ENCODE results near the gene ANKH.

The ANKH gene

GRCh38 chr5:14852779-14853178, 18.8 kb downstream of the ANKH start:
- peaks cover 17% of the 10 kb centered on the region for H3K4me1 ChIP-seq (ENCODE audit: insufficient read depth, poor library complexity, severe bottlenecking)
- no peaks in the 10 kb centered on the region for H3K9me3 ChIP-seq (ENCODE audit: severe bottlenecking)
- H3K4me3 ChIP-seq (ENCODE audit: severe bottlenecking) = no peak overlapping the region
- H3K27ac ChIP-seq (ENCODE audit: poor library complexity, severe bottlenecking) = no peak overlapping the region
- TF ChIP-seq, protein P1, sequence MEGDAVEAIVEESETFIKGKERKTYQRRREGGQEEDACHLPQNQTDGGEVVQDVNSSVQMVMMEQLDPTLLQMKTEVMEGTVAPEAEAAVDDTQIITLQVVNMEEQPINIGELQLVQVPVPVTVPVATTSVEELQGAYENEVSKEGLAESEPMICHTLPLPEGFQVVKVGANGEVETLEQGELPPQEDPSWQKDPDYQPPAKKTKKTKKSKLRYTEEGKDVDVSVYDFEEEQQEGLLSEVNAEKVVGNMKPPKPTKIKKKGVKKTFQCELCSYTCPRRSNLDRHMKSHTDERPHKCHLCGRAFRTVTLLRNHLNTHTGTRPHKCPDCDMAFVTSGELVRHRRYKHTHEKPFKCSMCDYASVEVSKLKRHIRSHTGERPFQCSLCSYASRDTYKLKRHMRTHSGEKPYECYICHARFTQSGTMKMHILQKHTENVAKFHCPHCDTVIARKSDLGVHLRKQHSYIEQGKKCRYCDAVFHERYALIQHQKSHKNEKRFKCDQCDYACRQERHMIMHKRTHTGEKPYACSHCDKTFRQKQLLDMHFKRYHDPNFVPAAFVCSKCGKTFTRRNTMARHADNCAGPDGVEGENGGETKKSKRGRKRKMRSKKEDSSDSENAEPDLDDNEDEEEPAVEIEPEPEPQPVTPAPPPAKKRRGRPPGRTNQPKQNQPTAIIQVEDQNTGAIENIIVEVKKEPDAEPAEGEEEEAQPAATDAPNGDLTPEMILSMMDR (IDR thresholded peaks at IDR 0.05; ENCODE audit: poor library complexity, severe bottlenecking) = no peak
- DNase-seq (ENCODE audit: low spot score) (no peak), ATAC-seq (ENCODE audit: low read depth) (no peak)
- no peaks in the 10 kb centered on the region for H3K36me3 ChIP-seq (ENCODE audit: low read depth)
- no peaks in the 10 kb centered on the region for H3K27me3 ChIP-seq (ENCODE audit: insufficient read depth, poor library complexity, severe bottlenecking)

GRCh38 chr5:14851999-14852526, 19.5 kb downstream of the ANKH start:
- Histone ChIP-seq H3K27ac (ENCODE audit: poor library complexity, severe bottlenecking) (no peak overlapping the region), H3K9me3 (ENCODE audit: severe bottlenecking) (no peaks in the 10 kb centered on the region), H3K36me3 (ENCODE audit: low read depth) (no peaks in the 10 kb centered on the region), H3K4me3 (ENCODE audit: severe bottlenecking) (no peak overlapping the region), H3K27me3 (ENCODE audit: insufficient read depth, poor library complexity, severe bottlenecking) (no peaks in the 10 kb centered on the region), H3K4me1 (ENCODE audit: insufficient read depth, poor library complexity, severe bottlenecking) (peaks cover 17% of the 10 kb centered on the region)
- ATAC-seq (ENCODE audit: low read depth) = no peak
- DNase-seq (ENCODE audit: low spot score) = no peak
- TF ChIP-seq, protein P1 (IDR thresholded peaks at IDR 0.05; ENCODE audit: poor library complexity, severe bottlenecking) = no peak

DNA sequence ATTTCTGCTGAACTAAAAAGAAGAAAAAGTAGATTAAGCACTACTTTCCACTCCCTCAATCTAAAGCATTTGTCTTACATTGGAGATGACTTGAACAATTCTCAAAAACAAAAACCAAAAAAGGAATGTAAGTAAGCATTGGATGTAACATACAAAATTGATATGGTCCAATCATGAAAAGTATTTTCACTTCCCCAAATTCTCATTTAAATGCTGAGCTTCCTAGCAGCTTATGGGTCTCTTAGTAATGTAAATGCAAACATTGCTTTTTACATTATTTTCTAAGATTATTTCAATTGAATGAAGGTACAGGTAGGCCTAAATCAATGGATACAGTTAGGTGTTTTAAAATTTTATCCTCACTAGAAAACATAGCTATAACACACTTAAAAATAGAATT, 20.0 kb downstream of the ANKH start:
- H3K27ac ChIP-seq (ENCODE audit: poor library complexity, severe bottlenecking) = no peak overlapping the region
- TF ChIP-seq, protein P1 (IDR thresholded peaks at IDR 0.05; ENCODE audit: poor library complexity, severe bottlenecking) = no peak
- DNase-seq (ENCODE audit: low spot score) = no peak
- H3K9me3 ChIP-seq (ENCODE audit: severe bottlenecking) = no peaks in the 10 kb centered on the region
- ATAC-seq (ENCODE audit: low read depth) = no peak
- H3K4me1 ChIP-seq (ENCODE audit: insufficient read depth, poor library complexity, severe bottlenecking) = peaks cover 17% of the 10 kb centered on the region
- no peak overlapping the region for H3K4me3 ChIP-seq (ENCODE audit: severe bottlenecking)
- no peaks in the 10 kb centered on the region for H3K27me3 ChIP-seq (ENCODE audit: insufficient read depth, poor library complexity, severe bottlenecking)
- H3K36me3 ChIP-seq (ENCODE audit: low read depth) = no peaks in the 10 kb centered on the region

GRCh38 chr5:14851050-14851419, 20.5 kb downstream of the ANKH start:
- H3K9me3 ChIP-seq (ENCODE audit: severe bottlenecking) = no peaks in the 10 kb centered on the region
- no peaks in the 10 kb centered on the region for H3K36me3 ChIP-seq (ENCODE audit: low read depth)
- no peaks in the 10 kb centered on the region for H3K27me3 ChIP-seq (ENCODE audit: insufficient read depth, poor library complexity, severe bottlenecking)
- DNase-seq (ENCODE audit: low spot score) (no peak), ATAC-seq (ENCODE audit: low read depth) (no peak; the same call in 2 of the 3 replicates)
- H3K27ac ChIP-seq (ENCODE audit: poor library complexity, severe bottlenecking) = no peak overlapping the region
- TF ChIP-seq, protein P1 (IDR thresholded peaks at IDR 0.05; ENCODE audit: poor library complexity, severe bottlenecking) = no peak
- no peak overlapping the region for H3K4me3 ChIP-seq (ENCODE audit: severe bottlenecking)
- peaks cover 17% of the 10 kb centered on the region for H3K4me1 ChIP-seq (ENCODE audit: insufficient read depth, poor library complexity, severe bottlenecking)

- no peak for DNase-seq (ENCODE audit: low spot score)
- no peaks in the 10 kb centered on the region for H3K36me3 ChIP-seq (ENCODE audit: low read depth)
These were observed 21.0 kb downstream of the ANKH start for GRCh38 chr5:14850419-14851049.

More at GRCh38 chr5:14850419-14851049, 21.0 kb downstream of the ANKH start:
- Histone ChIP-seq H3K4me1 (ENCODE audit: insufficient read depth, poor library complexity, severe bottlenecking) (peaks cover 17% of the 10 kb centered on the region), H3K9me3 (ENCODE audit: severe bottlenecking) (no peaks in the 10 kb centered on the region), H3K27me3 (ENCODE audit: insufficient read depth, poor library complexity, severe bottlenecking) (no peaks in the 10 kb centered on the region), H3K27ac (ENCODE audit: poor library complexity, severe bottlenecking) (no peak overlapping the region), H3K4me3 (ENCODE audit: severe bottlenecking) (no peak overlapping the region)
- ATAC-seq (ENCODE audit: low read depth) = no peak
- TF ChIP-seq, protein P1 (IDR thresholded peaks at IDR 0.05; ENCODE audit: poor library complexity, severe bottlenecking) = no peak

All from RWPE2 (cell line).